HL-60 (cell line): ENCODE data around the gene SMIM5.

Experiments used
- DNase-seq, 2 experiments: peaks; one replicate each; pipeline ENCODE4 v3.0.0-alpha.2; 2010 to 2020; ENCODE audit warnings: low read depth in 1 of 2, low spot score in 1 of 2
- H3K27ac ChIP-seq: fragments of 250-450 bp; sonication (Bioruptor Pico); replicated peaks from 2 replicates; pipeline ENCODE4 v1.5.1; 2020; ENCODE audit warnings: mild to moderate bottlenecking, moderate library complexity
- H3K27me3 ChIP-seq: fragments of 250-450 bp; sonication (Bioruptor Pico); 2 replicates; pipeline ENCODE4 v1.5.1; 2021; ENCODE audit warnings: mild to moderate bottlenecking, moderate library complexity; ENCODE audit not compliant: insufficient read depth, poor library complexity, severe bottlenecking
- H3K4me3 ChIP-seq: replicated peaks from 2 replicates; pipeline ENCODE4 v1.5.1; 2011; ENCODE audit warnings: mild to moderate bottlenecking, control low read depth, low read length; ENCODE audit not compliant: insufficient read depth
- GABPA ChIP-seq: IDR thresholded peaks from 2 replicates; pipeline ENCODE4 v1.6.1; 2012; ENCODE audit warnings: low read depth
- POLR2AphosphoS5 ChIP-seq: IDR thresholded peaks from 2 replicates; pipeline ENCODE4 v1.6.1; 2012; ENCODE audit warnings: low read depth
- SPI1 ChIP-seq: IDR thresholded peaks from 2 replicates; pipeline ENCODE4 v1.6.1; 2012; ENCODE audit warnings: low read depth, mild to moderate bottlenecking, borderline replicate concordance
- TF ChIP-seq, protein P1 (sequence below): IDR thresholded peaks from one replicate; pipeline ENCODE4 v1.5.1; 2011; ENCODE audit warnings: low read length, control low read depth, inconsistent platforms; ENCODE audit not compliant: insufficient read depth
- TF ChIP-seq, protein P2 (sequence below): IDR thresholded peaks from 2 replicates; pipeline ENCODE4 v1.6.1; 2012; ENCODE audit warnings: low read depth; ENCODE audit not compliant: insufficient replicate concordance

Gene SMIM5

DNA sequence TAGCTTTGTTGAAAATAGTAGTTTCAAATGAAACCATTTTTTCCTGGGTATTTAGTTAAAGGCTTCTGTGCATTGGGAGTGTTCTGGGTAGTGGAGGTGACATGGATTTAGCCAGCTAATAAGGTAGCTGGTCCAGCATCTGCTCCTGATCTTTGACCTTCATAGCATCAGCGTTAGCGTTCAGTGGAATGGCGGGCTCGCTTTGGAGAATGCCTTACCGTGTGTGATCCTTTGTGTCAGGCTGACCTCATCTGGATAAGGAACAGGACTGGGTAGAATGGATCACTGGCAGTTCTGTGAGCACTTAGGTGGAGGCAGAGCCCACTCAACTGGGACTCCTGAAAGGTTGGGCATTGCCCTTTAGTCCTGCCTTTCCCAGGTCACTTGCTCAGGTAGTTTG, 37.6 kb downstream of the SMIM5 start:
- no peaks in the 10 kb centered on the region for H3K27me3 ChIP-seq
- TF ChIP-seq GABPA (no peak), POLR2AphosphoS5 (no peak), SPI1 (no peak)
- TF ChIP-seq, protein P1, sequence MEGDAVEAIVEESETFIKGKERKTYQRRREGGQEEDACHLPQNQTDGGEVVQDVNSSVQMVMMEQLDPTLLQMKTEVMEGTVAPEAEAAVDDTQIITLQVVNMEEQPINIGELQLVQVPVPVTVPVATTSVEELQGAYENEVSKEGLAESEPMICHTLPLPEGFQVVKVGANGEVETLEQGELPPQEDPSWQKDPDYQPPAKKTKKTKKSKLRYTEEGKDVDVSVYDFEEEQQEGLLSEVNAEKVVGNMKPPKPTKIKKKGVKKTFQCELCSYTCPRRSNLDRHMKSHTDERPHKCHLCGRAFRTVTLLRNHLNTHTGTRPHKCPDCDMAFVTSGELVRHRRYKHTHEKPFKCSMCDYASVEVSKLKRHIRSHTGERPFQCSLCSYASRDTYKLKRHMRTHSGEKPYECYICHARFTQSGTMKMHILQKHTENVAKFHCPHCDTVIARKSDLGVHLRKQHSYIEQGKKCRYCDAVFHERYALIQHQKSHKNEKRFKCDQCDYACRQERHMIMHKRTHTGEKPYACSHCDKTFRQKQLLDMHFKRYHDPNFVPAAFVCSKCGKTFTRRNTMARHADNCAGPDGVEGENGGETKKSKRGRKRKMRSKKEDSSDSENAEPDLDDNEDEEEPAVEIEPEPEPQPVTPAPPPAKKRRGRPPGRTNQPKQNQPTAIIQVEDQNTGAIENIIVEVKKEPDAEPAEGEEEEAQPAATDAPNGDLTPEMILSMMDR = no peak
- TF ChIP-seq, protein P2, sequence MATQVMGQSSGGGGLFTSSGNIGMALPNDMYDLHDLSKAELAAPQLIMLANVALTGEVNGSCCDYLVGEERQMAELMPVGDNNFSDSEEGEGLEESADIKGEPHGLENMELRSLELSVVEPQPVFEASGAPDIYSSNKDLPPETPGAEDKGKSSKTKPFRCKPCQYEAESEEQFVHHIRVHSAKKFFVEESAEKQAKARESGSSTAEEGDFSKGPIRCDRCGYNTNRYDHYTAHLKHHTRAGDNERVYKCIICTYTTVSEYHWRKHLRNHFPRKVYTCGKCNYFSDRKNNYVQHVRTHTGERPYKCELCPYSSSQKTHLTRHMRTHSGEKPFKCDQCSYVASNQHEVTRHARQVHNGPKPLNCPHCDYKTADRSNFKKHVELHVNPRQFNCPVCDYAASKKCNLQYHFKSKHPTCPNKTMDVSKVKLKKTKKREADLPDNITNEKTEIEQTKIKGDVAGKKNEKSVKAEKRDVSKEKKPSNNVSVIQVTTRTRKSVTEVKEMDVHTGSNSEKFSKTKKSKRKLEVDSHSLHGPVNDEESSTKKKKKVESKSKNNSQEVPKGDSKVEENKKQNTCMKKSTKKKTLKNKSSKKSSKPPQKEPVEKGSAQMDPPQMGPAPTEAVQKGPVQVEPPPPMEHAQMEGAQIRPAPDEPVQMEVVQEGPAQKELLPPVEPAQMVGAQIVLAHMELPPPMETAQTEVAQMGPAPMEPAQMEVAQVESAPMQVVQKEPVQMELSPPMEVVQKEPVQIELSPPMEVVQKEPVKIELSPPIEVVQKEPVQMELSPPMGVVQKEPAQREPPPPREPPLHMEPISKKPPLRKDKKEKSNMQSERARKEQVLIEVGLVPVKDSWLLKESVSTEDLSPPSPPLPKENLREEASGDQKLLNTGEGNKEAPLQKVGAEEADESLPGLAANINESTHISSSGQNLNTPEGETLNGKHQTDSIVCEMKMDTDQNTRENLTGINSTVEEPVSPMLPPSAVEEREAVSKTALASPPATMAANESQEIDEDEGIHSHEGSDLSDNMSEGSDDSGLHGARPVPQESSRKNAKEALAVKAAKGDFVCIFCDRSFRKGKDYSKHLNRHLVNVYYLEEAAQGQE = no peak
- DNase-seq = no peak
- H3K4me3 ChIP-seq = no peak overlapping the region
- no peak overlapping the region for H3K27ac ChIP-seq

DNA sequence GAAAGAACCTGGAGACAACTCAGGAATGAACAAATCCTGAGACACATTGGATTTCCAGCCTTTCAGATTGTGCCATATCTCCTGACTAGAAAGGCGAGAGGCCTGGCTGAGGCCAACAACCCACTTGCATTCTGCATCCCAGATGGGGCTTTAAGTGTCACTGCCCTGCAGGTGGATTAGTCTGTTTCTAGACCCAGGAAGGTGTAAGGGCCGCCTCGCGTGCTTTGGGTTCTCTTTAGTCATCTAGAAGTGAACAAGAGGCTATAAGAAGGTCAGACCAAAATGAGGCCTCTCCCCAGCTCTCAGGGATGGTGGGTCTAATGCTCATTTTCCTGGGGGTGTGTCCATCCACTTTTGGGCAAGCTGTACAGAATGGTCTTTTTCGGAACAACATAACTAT, 38.8 kb downstream of the SMIM5 start:
- no peak overlapping the region for H3K27ac ChIP-seq
- DNase-seq = no peak
- no peak overlapping the region for H3K4me3 ChIP-seq
- no peaks in the 10 kb centered on the region for H3K27me3 ChIP-seq
- TF ChIP-seq, protein P2 = no peak
- TF ChIP-seq, protein P1 = no peak
- no peak for TF ChIP-seq GABPA
- no peak for TF ChIP-seq POLR2AphosphoS5
- no peak for TF ChIP-seq SPI1

DNA sequence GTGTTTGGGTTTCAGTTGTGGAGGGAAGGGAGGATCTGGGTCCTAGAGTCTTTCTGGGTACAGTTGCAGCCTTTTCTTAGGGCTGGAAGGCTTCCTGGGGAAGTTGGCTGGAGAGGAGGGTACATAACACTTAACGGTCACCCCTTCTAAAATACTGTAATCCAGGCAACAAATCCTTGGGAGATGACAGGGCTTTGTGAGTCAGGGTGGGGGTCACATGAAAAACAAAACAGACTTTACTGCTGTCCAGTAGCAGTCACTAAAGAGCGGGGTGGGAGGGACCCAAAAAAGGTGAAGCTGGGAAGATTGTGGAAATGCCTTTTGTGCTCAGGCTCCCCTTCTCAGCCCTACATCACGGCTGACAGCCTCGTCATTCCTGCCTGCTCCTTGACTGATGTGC, 40.3 kb downstream of the SMIM5 start:
- no peaks in the 10 kb centered on the region for H3K27me3 ChIP-seq
- TF ChIP-seq, protein P2 = no peak
- TF ChIP-seq, protein P1 = no peak
- TF ChIP-seq GABPA = no peak
- no peak for TF ChIP-seq SPI1
- no peak for TF ChIP-seq POLR2AphosphoS5
- DNase-seq = no peak
- no peak overlapping the region for H3K4me3 ChIP-seq
- no peak overlapping the region for H3K27ac ChIP-seq
